ENCODE measurements around the gene PCMTD2.

The PCMTD2 gene

DNA sequence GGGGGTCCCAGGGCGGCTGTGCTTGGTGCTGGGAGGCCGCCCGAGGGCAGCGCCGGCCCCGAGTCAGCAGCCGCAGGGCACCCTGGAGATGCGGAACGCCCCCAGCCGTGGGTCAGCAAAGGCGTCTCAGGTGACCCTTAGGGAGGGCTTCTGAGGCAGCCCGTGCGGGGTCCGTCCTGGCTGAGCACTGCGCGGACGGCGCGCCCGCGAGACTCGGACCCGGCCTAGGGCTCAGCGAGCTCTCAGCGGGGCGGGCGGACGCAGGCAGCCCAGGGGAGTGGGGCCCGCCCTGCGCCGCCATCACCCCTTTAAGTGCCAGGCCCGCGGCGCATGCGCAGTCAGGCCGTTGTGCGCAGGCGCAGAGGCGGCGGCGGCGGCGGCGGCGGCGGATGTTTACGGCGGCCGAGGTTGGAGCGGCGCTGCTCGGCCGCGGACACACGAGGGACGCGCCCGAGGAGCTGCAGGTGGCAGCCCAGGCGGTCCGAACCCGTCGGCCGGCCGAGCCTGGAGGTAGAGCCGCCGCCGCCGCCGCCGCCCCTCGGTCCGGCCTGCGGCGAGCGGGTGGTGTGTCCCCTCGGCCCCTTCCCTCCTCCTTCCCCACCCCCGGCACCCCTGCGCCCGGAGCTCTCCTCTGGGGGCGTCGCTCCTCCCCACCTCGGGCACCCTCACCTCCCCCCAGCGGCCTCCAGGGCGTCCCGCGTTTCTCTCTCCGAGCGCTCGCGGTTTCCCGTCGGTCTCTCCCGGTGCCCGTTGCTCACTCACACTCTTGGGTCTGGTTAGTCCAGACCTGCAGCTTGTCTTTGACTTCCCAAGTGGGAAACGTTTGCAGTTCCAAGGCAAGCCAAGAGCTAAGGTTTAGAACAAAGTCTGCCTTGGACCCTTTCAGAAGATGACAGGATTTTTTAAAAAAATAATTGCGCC is at the start of gene PCMTD2:
Gene PCMTD2, plus strand, starts transcription at position 388 of the 921 bp plus-strand sequence. CDS start 4,218 bp downstream, outside the sequence.
- DNase-seq, result peak; percentile 21

DNA sequence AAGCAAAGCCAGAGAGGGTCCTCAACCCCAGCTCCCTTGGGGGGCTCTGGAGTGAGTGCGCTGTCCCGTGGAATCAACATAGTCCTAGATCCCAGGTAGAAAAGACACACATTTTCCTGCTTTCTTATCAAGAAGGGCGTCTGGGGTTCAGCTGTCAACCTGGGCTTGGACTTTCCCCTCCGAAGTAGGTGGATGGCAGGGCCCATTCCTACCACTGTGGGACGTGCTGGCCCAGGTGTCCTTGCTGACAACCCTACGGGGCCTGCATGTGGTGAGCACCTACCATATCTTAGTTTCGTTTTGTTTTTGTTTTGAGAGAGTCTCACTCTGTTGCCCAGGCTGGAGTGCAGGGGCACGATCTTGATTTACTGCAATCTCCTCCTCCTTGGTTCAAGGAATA is 48.9 kb upstream of the PCMTD2 start:
- DNase-seq, result no peak

- DNase-seq, result no peak
Measured at GRCh38 chr20:64207641-64208590, 47.6 kb upstream of the PCMTD2 start.

DNA sequence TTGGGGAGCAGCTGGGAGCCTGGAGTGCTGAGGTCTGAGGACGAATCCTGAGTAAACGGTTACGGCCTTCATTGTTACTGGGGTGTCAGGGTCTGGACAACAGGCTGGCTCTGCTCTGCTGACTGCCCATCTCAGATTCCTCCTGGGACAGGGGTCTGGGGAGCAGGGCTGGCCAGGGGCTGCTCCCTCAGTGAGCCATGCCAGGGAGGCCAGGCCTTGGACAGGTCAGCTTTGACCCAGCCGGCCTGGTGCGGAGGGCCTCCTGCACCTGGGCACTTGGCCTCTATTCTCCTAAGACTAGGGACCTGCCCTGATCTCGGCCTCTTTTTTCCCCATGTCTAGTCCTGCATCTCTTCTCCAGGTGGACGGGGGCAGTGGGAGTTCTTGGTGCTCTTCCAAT is 46.4 kb upstream of the PCMTD2 start:
- DNase-seq, result no peak

DNA sequence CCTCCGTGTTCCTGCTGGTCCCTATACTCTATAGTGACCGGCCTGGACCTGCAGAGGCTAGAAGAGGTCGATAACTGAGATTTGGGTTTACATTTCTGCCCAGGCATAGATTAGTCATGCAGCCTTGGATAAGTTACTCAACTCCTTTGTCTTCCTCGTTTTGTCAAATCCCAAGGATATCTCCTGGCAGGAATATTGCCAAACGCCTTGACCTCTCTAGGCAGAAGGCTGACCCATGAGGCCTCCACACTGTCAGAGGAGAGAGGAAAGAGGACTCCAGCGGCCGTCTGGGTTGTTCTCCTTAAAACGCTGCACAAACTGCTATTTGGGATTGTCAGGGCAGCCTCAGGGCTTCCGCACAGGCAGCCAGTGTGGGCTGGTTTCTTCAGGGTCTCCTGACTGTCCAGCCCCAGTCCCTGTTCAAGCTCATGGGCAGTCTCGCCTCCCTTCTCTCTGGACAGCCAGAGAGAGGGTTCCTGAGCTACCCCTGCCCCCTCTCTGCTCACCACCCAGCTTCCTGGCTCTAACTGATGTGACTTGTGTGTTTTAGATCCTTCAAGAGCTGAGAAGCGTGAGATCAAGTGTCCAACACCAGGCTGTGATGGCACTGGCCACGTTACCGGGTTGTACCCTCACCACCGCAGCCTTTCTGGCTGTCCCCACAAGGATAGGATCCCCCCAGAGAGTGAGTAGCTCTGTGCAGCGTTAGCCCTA is 44.7 kb upstream of the PCMTD2 start:
- no peak for DNase-seq

DNA sequence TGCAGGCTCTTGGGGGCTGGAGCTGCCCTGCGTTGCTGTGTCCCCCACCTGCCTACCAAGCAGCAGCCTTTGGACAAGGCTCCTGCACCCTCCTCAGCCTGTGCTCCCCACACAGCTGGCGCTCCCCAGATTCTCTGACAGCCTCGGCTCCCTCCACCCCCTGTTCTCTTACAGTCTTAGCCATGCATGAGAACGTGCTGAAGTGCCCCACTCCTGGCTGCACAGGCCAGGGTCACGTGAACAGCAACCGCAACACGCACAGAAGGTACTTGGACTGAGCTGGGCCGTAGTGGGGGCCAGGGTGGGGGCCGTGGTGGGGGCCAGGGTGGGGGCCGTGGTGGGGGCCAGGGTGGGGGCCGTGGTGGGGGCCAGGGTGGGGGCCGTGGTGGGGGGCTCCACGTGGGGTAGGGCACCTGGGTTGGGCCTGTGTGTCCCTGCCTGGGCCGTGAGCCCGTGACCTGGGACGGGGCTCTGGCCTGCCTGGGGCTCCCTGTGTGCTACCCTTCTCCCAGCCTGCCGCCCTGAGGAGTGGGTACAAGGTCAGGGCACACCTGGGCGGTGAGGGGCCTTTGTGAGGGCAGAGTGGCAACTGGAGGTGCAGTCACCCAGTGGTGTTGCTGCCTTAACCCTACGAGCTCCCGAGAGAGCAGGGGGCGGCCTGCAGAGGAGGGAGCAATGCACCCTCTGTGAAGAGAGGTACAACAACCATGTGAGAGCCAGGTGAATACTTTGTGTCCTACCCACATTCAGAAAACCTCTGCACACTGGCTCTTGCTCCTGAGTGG is 43.5 kb upstream of the PCMTD2 start:
- DNase-seq, result no peak

- no peak for DNase-seq
Measured at GRCh38 chr20:64212755-64213154, 42.8 kb upstream of the PCMTD2 start.

GRCh38 chr20:64214113-64214512 is 41.4 kb upstream of the PCMTD2 start:
- DNase-seq, result no peak

DNA sequence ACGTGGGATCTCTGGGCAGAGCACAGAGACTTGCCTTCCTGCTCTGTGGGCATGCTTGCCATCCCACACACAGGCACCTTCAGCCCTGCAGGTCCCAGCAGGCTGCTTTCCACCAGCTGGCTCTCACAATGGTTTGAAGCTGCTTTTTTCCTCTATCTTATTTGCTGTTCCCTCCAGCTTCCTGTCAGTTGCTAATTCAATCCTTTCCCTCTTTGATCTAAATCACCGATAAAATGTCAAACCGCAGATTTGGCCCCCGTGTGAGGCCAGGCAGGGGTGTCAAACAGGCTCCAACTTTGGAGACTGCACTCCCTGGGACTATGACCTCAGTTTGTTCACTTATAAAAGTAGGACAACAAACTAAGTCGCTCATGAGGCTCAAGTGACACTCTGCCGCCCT is 40.6 kb upstream of the PCMTD2 start:
- no peak for DNase-seq

DNA sequence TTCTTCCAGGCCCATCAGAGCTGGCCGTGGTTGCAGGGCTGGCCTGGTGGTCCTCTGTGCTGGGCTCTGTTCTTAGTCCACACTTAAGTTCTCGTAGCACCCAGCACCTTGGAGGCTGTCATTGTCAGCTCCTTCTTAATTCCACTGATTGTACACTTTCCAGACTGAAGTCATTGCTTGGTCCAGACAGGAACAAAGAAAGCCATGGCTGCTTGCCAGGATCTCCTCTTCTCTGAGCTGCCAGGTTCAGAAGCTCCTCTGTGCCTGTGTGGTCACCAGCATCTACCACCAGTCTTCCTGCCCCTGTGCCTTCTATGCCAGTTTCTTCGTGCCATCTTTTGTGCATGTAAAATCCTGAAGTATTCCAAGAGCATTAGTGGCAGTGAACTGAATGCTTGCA is 39.5 kb upstream of the PCMTD2 start:
- DNase-seq, result no peak

GRCh38 chr20:64216910-64217309 is 38.6 kb upstream of the PCMTD2 start:
- DNase-seq, result no peak

DNA sequence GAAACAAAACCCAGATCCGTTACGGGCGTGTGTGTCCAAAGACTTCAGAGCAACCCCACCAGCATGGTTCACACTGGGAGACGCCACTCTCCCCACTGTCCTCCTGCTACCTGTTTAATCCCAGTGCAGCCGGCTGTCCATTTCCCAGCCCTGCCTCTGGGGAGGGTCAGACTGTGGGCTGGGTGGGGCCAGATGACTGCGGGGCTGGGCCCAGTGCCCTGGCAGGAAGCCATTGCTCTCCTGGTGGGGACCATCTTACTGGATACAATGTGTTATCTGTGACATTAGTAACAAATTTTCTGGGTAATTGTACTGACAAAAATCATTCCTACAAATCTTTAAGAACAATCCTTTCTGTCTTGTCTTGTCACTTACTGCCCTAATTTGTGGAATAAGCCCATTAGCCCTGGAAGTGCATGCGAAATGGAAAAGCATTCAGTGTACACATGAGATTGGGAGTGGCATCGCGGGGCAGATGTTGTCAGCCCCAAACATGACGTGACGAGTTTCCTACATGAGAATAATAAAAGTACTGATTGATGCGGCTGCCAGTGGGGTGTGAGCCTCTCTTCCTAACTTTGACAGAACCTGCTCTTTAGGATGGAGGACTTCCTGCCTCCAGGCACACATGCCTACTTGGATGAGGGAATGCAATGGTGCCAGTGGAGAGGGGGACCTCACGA is 37.9 kb upstream of the PCMTD2 start:
- no peak for DNase-seq

GRCh38 chr20:64219202-64219601 is 36.3 kb upstream of the PCMTD2 start:
- no peak for DNase-seq

DNA sequence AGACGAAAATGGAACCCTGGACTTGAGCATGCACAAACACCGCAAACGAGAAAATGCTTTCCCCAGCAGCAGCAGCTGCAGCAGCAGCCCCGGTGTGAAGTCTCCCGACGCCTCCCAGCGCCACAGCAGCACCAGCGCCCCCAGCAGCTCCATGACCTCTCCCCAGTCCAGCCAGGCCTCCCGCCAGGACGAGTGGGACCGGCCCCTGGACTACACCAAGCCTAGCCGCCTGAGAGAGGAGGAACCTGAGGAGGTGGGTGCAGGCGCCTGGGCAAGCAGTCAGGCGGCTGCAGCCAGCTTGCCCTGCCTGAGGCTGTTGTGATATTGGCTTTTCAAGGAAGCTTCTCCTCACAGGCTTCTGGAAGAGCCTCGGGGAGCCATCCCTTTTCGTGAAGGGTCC is 35.8 kb upstream of the PCMTD2 start:
- no peak for DNase-seq

DNA sequence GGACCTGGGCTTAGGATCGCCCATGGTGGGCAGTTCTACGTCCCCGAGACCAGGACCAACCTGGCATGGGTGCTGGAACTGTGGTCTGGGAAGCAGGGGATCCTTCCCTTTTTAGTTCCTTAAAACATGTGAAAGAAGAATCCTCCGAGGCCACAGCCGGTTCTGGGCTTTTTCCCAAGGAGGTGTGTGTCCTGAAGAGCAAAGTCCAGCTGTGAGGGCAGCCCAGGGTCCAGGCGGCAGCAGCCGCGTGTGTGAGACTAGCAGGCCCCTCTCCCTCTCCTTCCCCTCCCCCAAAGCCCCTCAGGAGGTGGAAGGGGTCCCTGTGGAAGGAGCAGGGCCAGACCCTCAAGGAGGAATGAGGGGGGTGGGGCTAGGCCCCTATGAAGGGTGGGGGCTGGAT is 35.1 kb upstream of the PCMTD2 start:
- DNase-seq, result no peak

DNA sequence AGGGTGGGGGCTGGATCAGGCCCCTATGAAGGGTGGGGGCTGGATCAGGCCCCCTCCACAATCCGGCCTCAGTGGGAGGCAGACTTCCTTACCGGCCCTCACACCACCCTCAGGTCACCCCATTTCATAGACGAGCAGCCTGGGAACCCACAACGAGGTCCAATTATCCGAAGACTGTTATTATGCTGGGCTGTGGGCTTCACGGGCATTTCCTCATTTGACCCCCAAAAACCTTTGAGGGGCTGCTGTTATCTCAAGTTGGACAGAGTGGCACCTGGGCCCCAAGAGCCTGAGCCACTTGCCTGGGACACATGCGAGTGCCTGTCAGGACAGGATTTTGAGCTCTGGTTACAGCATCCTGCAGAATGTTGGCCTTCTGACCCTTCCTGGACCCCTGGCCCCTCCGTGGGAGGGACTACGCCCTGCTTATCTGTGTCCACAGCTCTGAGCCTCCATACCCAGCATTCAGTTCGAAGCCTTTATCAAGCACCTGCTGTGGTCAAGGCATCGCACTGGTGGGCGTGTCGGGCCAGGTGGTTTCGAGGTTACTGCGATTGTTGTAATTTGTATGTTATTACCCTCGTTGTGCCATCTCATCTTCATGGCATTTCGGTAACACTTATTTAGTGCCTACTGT is 34.5 kb upstream of the PCMTD2 start:
- no peak for DNase-seq

GRCh38 chr20:64222291-64222735 is 33.2 kb upstream of the PCMTD2 start:
- DNase-seq, result no peak

GRCh38 chr20:64222851-64223525 is 32.6 kb upstream of the PCMTD2 start:
- no peak for DNase-seq

DNA sequence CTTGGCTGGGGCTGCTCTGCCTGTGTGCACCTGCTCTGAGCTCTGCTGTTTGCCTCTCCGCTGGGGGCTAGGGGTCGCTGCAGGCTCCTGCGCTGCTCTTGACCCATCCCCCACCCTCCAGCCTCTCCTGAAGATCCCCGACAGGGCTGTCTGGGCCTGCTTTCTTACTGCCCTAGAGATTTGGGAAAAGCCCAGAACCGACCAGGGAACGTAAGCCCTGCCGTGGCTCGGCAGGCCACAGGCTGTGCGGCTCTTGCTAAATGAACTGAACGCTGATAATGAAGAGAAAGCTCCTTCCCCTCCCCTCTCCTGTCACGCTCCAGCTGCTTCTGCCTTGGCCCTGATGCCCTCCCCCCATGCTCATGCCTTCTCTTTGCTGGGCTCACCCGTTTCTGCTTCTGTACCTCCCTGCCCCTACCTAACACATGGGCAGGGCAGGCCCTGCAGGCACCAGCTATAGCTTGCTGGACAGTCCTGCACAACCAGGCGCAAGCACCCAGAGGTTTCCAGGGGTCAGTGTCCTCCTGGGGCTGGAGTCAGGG is 32.0 kb upstream of the PCMTD2 start:
- DNase-seq, result no peak
